H1 (cell line): ENCODE results near the gene TTC21A. TPM values are rescaled to one million over a fixed set of nuclear protein-coding genes. Genes with fewer than 3 reads are reported as not detected.

Experiments used
- CTCF ChIA-PET: fragments of 300-600 bp; sonication (Branson Sonifier 250); formaldehyde crosslinking; loops from one replicate; lab custom pipeline; 2021; ENCODE audit not compliant: partially characterized antibody; lab: Charles Lee
- POLR2A ChIA-PET: fragments of 300-600 bp; sonication (Branson Sonifier 250); formaldehyde crosslinking; loops from one replicate; lab custom pipeline; 2021; ENCODE audit warnings: inconsistent platforms; ENCODE audit not compliant: partially characterized antibody; lab: Charles Lee
- DNase-seq, 2 experiments: peaks; one replicate each; pipeline versions ENCODE4 v3.0.0 to v3.0.0-alpha.2; 2010 to 2022; ENCODE audit warnings: low spot score in 2 of 2, low read depth in 1 of 2, mixed read lengths in 1 of 2
- FAIRE-seq: peaks from 2 replicates; lab custom pipeline; 2011; peaks lifted over from hg19 to GRCh38; lab: Jason Lieb, UNC
- H2AFZ ChIP-seq: 2 replicates; pipeline ENCODE4 v1.8.1; 2012; ENCODE audit warnings: low read length, inconsistent platforms
- H2AK5ac ChIP-seq: 2 replicates; pipeline ENCODE4 v1.6.1; 2013; ENCODE audit warnings: low read depth, low read length
- H2BK120ac ChIP-seq: replicated peaks from 2 replicates; pipeline ENCODE3; 2013; ENCODE audit warnings: low read depth, low read length, inconsistent platforms
- H2BK12ac ChIP-seq: 2 replicates; pipeline ENCODE4 v1.6.1; 2013; ENCODE audit warnings: low read depth, low read length
- H2BK15ac ChIP-seq: 2 replicates; pipeline ENCODE4 v1.6.1; 2013; ENCODE audit warnings: low read length
- H2BK20ac ChIP-seq: 2 replicates; pipeline ENCODE4 v1.6.1; 2013; ENCODE audit warnings: low read length
- H2BK5ac ChIP-seq: 2 replicates; pipeline ENCODE4 v1.6.1; 2013; ENCODE audit warnings: low read depth, low read length
- H3K14ac ChIP-seq: 2 replicates; pipeline ENCODE4 v1.6.1; 2013; ENCODE audit warnings: inconsistent platforms; ENCODE audit not compliant: insufficient read length
- H3K18ac ChIP-seq: 2 replicates; pipeline ENCODE4 v1.6.1; 2013; ENCODE audit warnings: low read length; ENCODE audit errors: extremely low read depth
- H3K23ac ChIP-seq: 2 replicates; pipeline ENCODE4 v1.6.1; 2013; ENCODE audit warnings: inconsistent platforms; ENCODE audit not compliant: insufficient read length
- H3K23me2 ChIP-seq: 2 replicates; pipeline ENCODE4 v1.6.1; 2013; ENCODE audit warnings: low read depth, low read length
- H3K27ac ChIP-seq: 2 replicates; pipeline ENCODE4 v1.6.1; 2011; ENCODE audit warnings: low read depth, low read length, inconsistent platforms
- H3K27me3 ChIP-seq, 4 experiments: replicated peaks in 1 of 4; 1 replicate in 1 of 4; 2 replicates in 3 of 4; pipeline versions ENCODE4 v1.6.1 to v1.8.1; 2011 to 2013; ENCODE audit warnings: low read length in 3 of 4, mild to moderate bottlenecking in 3 of 4, inconsistent platforms in 2 of 4, mixed read lengths in 2 of 4, moderate library complexity in 1 of 4; ENCODE audit not compliant: control insufficient read depth in 3 of 4, insufficient read depth in 3 of 4; ENCODE audit errors: extremely low read depth in 1 of 4
- H3K36me3 ChIP-seq, 4 experiments: 2 replicates each; pipeline versions ENCODE4 v1.6.1 to v1.8.1; 2011 to 2013; ENCODE audit warnings: mild to moderate bottlenecking in 4 of 4, low read length in 3 of 4, moderate library complexity in 2 of 4, control low read depth in 1 of 4, inconsistent platforms in 1 of 4; ENCODE audit not compliant: insufficient read depth in 4 of 4, control insufficient read depth in 2 of 4
- H3K4ac ChIP-seq: replicated peaks from 2 replicates; pipeline ENCODE3; 2013; ENCODE audit warnings: low read length, low read depth, mixed read lengths, inconsistent platforms; ENCODE audit not compliant: insufficient read length
- H3K4me1 ChIP-seq, 4 experiments: replicated peaks in 1 of 4; 1 replicate in 1 of 4; 2 replicates in 3 of 4; pipeline versions ENCODE4 v1.6.1 to v1.8.1; 2011 to 2013; ENCODE audit warnings: low read length in 3 of 4, inconsistent platforms in 2 of 4, mixed read lengths in 1 of 4; ENCODE audit not compliant: insufficient read depth in 4 of 4, control insufficient read depth in 3 of 4
- H3K4me2 ChIP-seq, 2 experiments: 2 replicates each; pipeline versions ENCODE4 v1.6.1 to v1.8.1; 2011 to 2013; ENCODE audit warnings: low read depth in 2 of 2, low read length in 2 of 2, control low read depth in 1 of 2, inconsistent platforms in 1 of 2, mild to moderate bottlenecking in 1 of 2; ENCODE audit not compliant: insufficient read depth in 1 of 2
- H3K4me3 ChIP-seq, 4 experiments: fragments of 200-600, 300-600 bp in 1 of 4; sonication (generic), shearing (Covaris generic), sonication (Bioruptor Twin) in 1 of 4; 2 replicates each; pipeline versions ENCODE4 v1.5.1 to v1.8.1; 2011 to 2016; ENCODE audit warnings: low read length in 4 of 4, low read depth in 3 of 4, control low read depth in 2 of 4, inconsistent platforms in 2 of 4, mild to moderate bottlenecking in 2 of 4, mixed read lengths in 1 of 4, moderate library complexity in 1 of 4; ENCODE audit not compliant: insufficient read depth in 2 of 4; ENCODE audit errors: extremely low read depth in 1 of 4
- H3K56ac ChIP-seq: replicated peaks from 2 replicates; pipeline ENCODE3; 2013; ENCODE audit warnings: low read depth, mild to moderate bottlenecking, mixed read lengths, low read length, inconsistent platforms; ENCODE audit not compliant: insufficient read length
- H3K79me1 ChIP-seq: 2 replicates; pipeline ENCODE4 v1.6.1; 2013; ENCODE audit warnings: low read depth, low read length, control low read depth
- H3K79me2 ChIP-seq, 2 experiments: 2 replicates each; pipeline versions ENCODE4 v1.6.1 to v1.8.1; 2012 to 2013; ENCODE audit warnings: low read length in 2 of 2, mild to moderate bottlenecking in 2 of 2, inconsistent platforms in 1 of 2; ENCODE audit not compliant: insufficient read depth in 2 of 2, control insufficient read depth in 1 of 2
- H3K9ac ChIP-seq, 4 experiments: replicated peaks in 1 of 4; 1 replicate in 1 of 4; 2 replicates in 3 of 4; pipeline versions ENCODE4 v1.6.1 to v1.8.1; 2011 to 2013; ENCODE audit warnings: low read depth in 3 of 4, low read length in 3 of 4, control low read depth in 2 of 4, mild to moderate bottlenecking in 2 of 4, moderate library complexity in 2 of 4, inconsistent platforms in 1 of 4; ENCODE audit errors: extremely low read depth in 1 of 4
- H3K9me3 ChIP-seq, 2 experiments: 2 replicates each; pipeline versions ENCODE4 v1.6.1 to v1.8.1; 2012 to 2013; ENCODE audit warnings: mild to moderate bottlenecking in 2 of 2, moderate library complexity in 2 of 2, control low read depth in 1 of 2, inconsistent platforms in 1 of 2, low read depth in 1 of 2, low read length in 1 of 2, mixed read lengths in 1 of 2; ENCODE audit not compliant: insufficient read depth in 2 of 2
- H4K20me1 ChIP-seq, 2 experiments: replicated peaks in 1 of 2; 2 replicates each; pipeline versions ENCODE3 to v1.8.1; 2011 to 2013; ENCODE audit warnings: inconsistent platforms in 2 of 2, low read length in 2 of 2, mild to moderate bottlenecking in 1 of 2; ENCODE audit not compliant: insufficient read depth in 2 of 2, control insufficient read depth in 1 of 2
- H4K5ac ChIP-seq: 2 replicates; pipeline ENCODE4 v1.6.1; 2013; ENCODE audit warnings: low read length, low read depth, mixed read lengths, inconsistent platforms; ENCODE audit not compliant: insufficient read length
- H4K8ac ChIP-seq: 2 replicates; pipeline ENCODE4 v1.8.0; 2013; ENCODE audit warnings: mild to moderate bottlenecking, moderate library complexity, low read length, inconsistent platforms; ENCODE audit not compliant: insufficient read depth; ENCODE audit errors: extremely low read depth
- H4K91ac ChIP-seq: replicated peaks from 2 replicates; pipeline ENCODE3; 2013; ENCODE audit warnings: low read length, mixed read lengths, inconsistent platforms; ENCODE audit not compliant: insufficient read length
- CBX5 ChIP-seq: fragments of 300-800, 300-1000 bp; sonication (generic); IDR thresholded peaks from 2 replicates; pipeline ENCODE4 v1.7.1; 2016; ENCODE audit warnings: antibody characterized with exemption, low read length, low read depth
- JUN ChIP-seq: IDR thresholded peaks from 2 replicates; pipeline ENCODE4 v1.6.1; 2011; ENCODE audit warnings: low read depth, mild to moderate bottlenecking, improper control_type of control experiment, low read length
- MAFK ChIP-seq: IDR thresholded peaks from 2 replicates; pipeline ENCODE4 v1.6.1; 2012; ENCODE audit warnings: low read depth, mild to moderate bottlenecking, improper control_type of control experiment, low read length
- WGBS, 2 experiments: shearing (Covaris generic) in 1 of 2; methylation state at CpG; one replicate each; pipeline versions ENCODE4 v1.1.6 to v1.1.7; 2013 to 2015; ENCODE audit warnings: low lambda C conversion rate in 2 of 2, mixed read lengths in 2 of 2, inconsistent platforms in 1 of 2, low coverage in 1 of 2, missing lambda C conversion rate in 1 of 2; ENCODE audit not compliant: insufficient replicate concordance in 2 of 2, insufficient coverage in 1 of 2, insufficient read length in 1 of 2; ENCODE audit errors: extremely low coverage in 1 of 2, missing lambda C conversion rate in 1 of 2; 5-methylcytosine and 5-hydroxymethylcytosine counted together
- polyA plus RNA-seq, 7 experiments: library from polyadenylated mRNA; depleted of rRNA in 3 of 7; stranded (reverse) in 5 of 7; unstranded in 2 of 7; fragments of >200 nt in 5 of 7; fragments of 200-250 nt in 2 of 7; gene quantifications; 1 replicate in 5 of 7; 2 replicates in 1 of 7; 4 replicates in 1 of 7; pipeline versions ENCODE4 v1.2.1 to v1.2.3, GENCODE V29; 2011 to 2013; ENCODE audit warnings: missing spikeins in 2 of 7, mixed read lengths in 2 of 7
- total RNA-seq: library from RNA; stranded (reverse); fragmentation: NEBNext Ultra II Directional; extraction: Animal tissue kit (Norgen Biotek cat#: 25700); gene quantifications from 2 replicates; pipeline ENCODE4 v1.2.1, GENCODE V29; 2021

The TTC21A gene
- total and polyA plus RNA-seq, 2 of the 8 experiments (the other 6 are each of a cell fraction or from before 2014, with no cell fraction given) = 2.3 to 2.8 TPM

GRCh38 chr3:39125841-39126500 lies 18.5 kb downstream of the TTC21A start:
- Histone ChIP-seq H3K9me3 (no peaks in the 10 kb centered on the region), H3K4me2 (no peak overlapping the region), H2BK120ac (no peak overlapping the region), H2BK20ac (0 out of 2 replicates have a peak overlapping the region, but pooled peaks have one; percentile 66), H3K23ac (no peak overlapping the region), H3K79me1 (no peaks in the 10 kb centered on the region), H3K36me3 (no peaks in the 10 kb centered on the region), H2BK15ac (no peak overlapping the region; the same call in 1 of the 2 replicates), H3K27ac (no peak overlapping the region), H3K4me3 (no peak overlapping the region), H3K9ac (no peak overlapping the region), H3K18ac (no peak overlapping the region), H3K79me2 (no peaks in the 10 kb centered on the region), H4K91ac (no peak overlapping the region), H2AFZ (no peak overlapping the region), H2BK12ac (peak overlapping the region; percentile 97; the same call in 1 of the 2 replicates), H3K56ac (no peak overlapping the region), H3K14ac (no peak overlapping the region), H4K8ac (no peak overlapping the region; the same call in 1 of the 2 replicates), H2AK5ac (peak overlapping the region; percentile 82; the same call in 1 of the 2 replicates), H3K27me3 (no peaks in the 10 kb centered on the region), H4K20me1 (no peaks in the 10 kb centered on the region), H3K4me1 (0 out of 7 replicates have a peak, but pooled peaks cover 0 to 3% (median 0%) of the 10 kb centered on the region in 4 experiments), H4K5ac (no peak overlapping the region), H2BK5ac (peak overlapping the region; percentile 84; the same call in 1 of the 2 replicates), H3K23me2 (no peaks in the 10 kb centered on the region), H3K4ac (no peak overlapping the region)
- DNase-seq (no peak), FAIRE-seq (no peak)
- CTCF ChIA-PET = interaction anchor here (0.6 to 20.0 kb wide), 39 partner anchors 9 to 1657 kb away, joined by 3 to 496 read pairs (median 5); partner anchors contain the start of genes CX3CR1, GORASP1, TTC21A and XIRP1
- WGBS, 2 experiments = 78% methylated on average over 12 of the region's 12 CpGs; no CpG with 5 or more reads in 1 of the 2 experiments
- POLR2A ChIA-PET = interaction anchor here (0.7 to 3.1 kb wide), 11 partner anchors 10 to 166 kb away, joined by 3 to 13 read pairs (median 3); partner anchors contain the start of genes GORASP1 and TTC21A
- TF ChIP-seq CBX5 (no peak), MAFK (no peak), JUN (no peak)
